HG03571 (cell line): ENCODE data around the gene MRPS6.

ENCODE experiments used
- ATAC-seq: cut with Tn5 transposase; IDR thresholded peaks from one replicate; pipeline ENCODE4 v1.9.1; 2021; ENCODE audit not compliant: unreplicated experiment

Gene MRPS6

GRCh38 chr21:34131586-34131985 is 58.2 kb downstream of the MRPS6 start:
- ATAC-seq: no peak

DNA sequence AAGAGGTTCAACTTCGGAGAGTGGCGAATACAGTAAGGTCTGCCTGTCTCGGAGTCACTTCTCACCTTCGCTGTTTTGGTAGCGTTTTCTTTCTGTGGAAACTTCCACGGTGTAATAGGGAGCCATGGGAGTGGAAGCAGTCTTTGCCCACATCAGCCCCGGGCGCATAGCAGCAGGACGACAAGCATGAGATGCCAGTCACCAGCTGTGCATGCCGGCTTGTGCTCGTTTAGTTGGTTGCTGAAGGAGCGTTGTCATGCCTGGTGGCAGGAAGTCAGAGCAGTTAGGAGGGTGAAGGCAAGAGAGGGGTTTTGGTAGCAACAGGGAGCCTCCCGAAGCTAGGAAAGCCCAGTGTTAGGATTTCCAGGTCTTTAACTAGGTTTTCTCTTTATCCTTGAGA is 58.8 kb downstream of the MRPS6 start:
- no peak for ATAC-seq

DNA sequence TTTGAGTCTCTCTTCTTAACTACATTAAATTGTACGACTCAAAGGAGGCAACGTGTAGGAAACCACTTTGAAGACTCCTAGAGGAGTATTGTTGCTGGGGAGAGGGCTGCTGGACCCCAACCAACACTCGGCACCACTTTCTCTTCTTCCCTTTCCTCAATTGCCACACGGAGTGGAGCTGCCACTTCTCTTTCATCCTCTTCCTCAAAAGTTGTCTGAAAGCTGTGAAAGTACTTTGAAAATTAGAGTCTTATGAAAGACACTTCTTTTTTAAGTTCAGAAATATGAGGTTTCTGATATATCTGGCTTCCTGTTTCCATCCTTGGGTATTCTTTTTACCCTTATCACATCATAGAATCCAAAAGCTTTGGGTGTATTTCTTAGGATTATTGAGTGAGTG is 59.5 kb downstream of the MRPS6 start:
- ATAC-seq: no peak

GRCh38 chr21:34133392-34133791 is 60.0 kb downstream of the MRPS6 start:
- ATAC-seq: no peak

DNA sequence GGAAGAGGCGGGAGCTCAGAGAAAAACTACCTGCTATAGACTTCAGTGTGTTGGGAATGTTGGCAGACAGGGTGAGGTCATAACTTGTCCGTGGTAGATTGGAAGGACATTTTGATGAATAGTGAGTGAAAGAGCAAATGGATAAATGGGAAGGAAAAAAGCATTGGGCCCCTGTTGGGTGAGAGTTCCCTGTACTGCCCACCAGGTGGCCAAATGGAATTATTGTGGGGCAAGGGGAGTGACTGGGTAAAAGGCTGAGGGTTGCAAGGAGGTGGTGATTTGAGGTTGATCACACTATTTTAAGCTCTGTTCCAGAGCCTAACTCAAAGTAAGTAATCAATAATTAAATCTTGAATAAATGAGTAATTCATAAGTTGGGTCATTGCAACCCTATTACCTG is 60.4 kb downstream of the MRPS6 start:
- ATAC-seq: no peak

DNA sequence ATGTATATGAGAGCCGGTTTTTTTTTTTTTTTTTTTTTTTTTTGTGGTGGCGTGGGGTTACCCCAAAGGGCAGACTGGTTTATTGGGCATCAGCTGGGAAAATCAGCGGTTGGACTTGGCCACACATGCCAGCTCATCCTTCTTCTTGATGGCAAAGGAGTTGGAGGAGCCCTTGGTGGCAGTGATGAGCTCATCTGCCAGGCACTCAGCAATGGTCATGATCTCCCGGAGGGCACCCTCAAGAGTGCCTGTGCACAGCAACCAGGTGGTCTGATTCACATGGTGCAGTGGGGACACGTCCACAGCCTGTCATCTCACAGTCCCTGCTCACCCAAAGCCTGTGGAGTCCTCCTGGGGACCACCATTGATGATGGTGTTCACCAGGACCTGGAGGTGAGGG is 62.0 kb downstream of the MRPS6 start:
- ATAC-seq: no peak

DNA sequence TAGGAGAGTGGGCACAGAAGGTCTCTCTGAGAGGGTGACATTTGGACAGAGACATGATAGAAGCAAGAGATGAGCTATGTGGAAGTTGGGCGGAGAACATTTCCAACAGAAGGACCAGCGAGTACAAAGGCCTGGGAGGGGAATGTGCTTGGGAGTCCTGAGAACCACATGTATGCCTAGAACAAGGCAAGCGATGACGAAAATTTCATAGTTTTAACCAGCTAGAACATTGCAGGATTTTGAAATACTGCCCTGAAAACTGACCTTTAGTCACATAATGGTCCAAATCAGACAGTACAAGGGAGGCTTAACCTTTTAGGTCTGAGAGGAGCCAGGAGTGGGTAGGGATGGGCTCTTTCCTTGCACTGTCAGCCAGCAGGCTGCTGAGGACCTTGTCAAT is 68.0 kb downstream of the MRPS6 start:
- ATAC-seq: no peak

DNA sequence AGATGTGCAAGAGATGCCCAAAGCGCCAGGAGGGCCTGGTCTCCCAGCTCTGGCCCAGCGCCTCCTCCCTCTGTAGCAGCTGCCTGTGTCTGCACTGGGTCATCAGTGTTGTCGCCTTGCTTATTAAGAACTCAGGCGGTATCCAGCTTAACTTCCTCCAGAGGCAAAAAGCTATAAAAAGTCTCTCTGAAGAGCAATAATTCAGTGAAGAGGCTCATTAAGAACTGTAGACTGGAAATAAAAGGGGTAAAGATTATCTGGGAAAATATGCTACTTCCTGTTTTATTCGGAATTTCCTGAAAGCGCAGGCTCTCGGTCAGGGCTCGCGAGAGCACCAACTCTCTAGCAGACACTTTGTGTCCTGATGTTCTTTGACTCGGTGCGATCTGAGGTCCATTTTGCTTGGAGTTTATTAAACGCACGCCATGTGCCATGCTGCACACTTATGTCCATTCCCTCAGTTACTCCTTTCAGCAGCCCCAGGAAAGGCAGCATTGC is 70.4 kb downstream of the MRPS6 start:
- no peak for ATAC-seq

- ATAC-seq: no peak
Measured at GRCh38 chr21:34144224-34144623, 70.8 kb downstream of the MRPS6 start.

DNA sequence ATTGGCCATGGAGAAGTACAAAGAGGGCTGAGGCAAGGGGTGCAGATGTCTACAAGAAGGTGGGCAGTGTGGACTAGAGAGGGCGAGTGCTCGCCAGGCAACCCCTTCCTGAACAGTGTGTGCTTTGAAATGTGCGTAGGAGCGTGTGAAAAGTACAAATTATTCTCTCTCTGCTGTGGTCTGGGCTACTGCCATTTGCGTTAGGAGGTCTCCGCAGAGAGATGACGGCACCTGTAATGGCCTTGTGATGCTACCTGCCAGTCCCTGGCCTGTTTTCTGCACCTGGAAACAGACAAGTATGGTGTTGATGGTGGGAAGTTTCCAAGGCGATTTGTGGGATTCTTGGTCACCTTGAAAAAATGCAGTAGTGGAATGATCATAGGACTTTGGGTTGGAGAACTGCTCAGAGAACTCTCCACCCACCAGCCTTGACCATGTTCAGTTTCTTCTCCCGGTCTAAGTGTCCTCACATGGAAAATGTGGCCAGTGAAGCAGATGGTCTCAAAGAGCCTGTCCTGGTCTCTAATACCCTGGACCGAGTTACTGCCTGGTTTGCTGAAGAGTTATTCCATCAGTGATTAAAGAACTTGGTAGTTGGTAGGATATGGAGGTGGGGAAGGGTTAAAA is 74.5 kb downstream of the MRPS6 start:
- ATAC-seq: no peak

GRCh38 chr21:34148419-34148804 is 75.0 kb downstream of the MRPS6 start:
- ATAC-seq: no peak

DNA sequence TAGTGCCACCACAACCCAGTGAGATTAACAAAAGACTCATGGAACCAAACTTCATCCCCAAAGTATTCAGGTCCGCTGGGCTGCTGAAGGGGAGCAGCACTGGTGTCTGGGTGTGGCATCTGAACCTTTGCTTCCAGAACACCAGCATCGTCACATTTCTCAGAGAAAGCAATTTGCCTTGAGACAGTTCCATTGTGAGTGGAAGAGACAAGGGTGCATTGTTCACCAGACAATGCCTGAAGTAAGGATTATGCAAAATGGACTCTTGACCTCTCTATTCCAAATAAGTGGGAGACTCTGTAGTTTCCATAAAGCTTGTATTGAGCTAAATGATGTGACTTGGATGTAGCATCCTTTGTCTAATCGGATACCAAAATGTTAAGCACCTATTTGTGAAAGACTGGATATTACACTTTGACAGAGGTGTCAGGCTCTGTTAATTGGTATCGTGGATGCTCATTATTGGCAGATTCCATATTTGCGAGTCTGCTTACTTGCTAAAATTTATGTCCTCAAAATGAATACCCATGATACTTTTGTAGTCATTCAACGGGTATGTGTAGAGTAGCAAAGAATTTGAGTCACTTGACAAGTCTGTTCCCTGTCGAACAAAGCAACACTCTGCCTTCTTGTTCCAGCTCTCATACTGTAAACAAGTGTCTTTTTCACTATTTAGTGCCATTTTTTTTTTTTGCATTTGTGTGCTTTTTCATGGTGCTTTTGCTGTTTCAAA is 75.6 kb downstream of the MRPS6 start:
- ATAC-seq: no peak

GRCh38 chr21:34152500-34152899 is 79.1 kb downstream of the MRPS6 start:
- no peak for ATAC-seq

GRCh38 chr21:34154878-34155277 is 81.5 kb downstream of the MRPS6 start:
- no peak for ATAC-seq

DNA sequence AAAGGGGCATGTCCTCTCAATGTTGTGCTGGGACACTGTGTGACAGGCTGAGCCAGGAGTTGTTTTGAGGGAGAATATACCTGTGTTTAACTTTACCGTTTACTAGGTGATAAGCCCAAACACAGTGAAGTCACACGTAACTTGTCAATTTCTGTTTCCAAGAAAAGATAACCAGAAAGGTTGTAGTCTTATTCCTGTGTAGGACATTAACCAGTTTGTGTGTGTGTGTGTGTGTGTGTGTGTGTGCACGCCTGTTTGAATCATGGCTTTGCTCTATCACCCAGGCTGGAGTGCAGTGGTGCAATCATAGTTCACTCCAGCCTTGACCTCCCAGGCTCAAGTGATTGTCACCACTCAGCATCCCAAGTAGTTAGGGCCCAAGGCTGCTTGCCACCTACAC is 83.6 kb downstream of the MRPS6 start:
- ATAC-seq: no peak

DNA sequence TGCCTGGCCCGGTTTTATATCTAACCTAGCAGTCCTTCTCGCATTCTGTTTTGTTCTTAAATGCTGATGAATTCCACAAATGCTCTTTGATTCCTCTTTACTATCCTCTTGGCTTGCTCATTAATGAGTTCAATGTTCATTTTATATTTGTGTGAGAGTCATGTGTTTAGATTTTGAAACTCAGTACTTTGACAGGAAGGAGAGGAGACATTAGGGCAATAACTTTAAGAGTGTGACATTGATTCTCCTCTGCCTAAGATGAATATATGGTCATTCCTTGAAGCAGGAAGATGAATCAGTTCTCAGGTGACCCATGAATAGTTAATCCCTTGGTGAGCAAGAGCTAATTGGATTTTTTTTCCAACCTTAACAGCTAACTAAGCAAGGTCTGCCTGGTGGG is 84.1 kb downstream of the MRPS6 start:
- no peak for ATAC-seq

- ATAC-seq: no peak
Measured at GRCh38 chr21:34158866-34159835, 85.8 kb downstream of the MRPS6 start.

GRCh38 chr21:34166468-34166867 is 93.1 kb downstream of the MRPS6 start:
- no peak for ATAC-seq

DNA sequence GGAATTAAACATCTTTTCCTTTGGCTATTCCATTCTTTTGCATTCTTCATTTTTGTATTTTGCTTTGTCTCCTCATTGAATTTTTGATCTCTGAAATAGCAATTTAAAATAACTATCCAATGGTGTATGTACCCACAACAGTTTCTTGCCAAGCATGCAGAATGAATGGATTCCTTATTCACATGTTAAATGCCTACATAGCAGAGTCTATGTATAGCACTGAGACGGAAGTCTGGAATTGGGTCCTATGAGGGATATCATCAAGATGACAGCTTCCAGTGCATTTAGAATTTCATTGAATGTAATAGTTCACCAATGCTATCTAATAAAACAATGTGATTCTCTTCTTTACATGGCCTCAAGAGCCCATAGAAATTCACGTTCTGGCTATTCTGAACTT is 97.5 kb downstream of the MRPS6 start:
- ATAC-seq: no peak

DNA sequence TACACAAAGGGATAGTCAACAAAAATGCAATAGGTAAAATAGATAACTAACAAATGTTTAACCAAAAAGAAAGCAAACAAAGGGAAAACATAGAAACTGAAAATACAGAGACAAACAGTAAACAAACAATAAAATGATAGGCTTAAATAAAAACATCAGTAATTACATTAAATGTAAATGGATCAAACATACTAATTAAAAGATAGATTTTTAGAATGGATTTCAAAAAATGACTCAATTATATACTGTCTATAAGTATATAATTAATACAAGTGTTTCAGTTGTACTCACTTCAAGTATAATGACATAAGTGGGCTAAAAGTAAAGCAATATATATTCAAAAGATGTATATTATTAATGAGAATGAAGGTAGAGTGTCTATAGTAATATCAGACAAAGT is 101.1 kb downstream of the MRPS6 start:
- no peak for ATAC-seq

GRCh38 chr21:34176448-34176847 is 103.1 kb downstream of the MRPS6 start:
- no peak for ATAC-seq
